SH-SY5Y (cell line): Measurements from ENCODE around the gene RPL5.

Experiments used
- GATA2 ChIP-seq: IDR thresholded peaks from 2 replicates; pipeline ENCODE4 v1.6.1; 2011; ENCODE audit warnings: mild to moderate bottlenecking, low read depth, low read length
- GATA3 ChIP-seq: IDR thresholded peaks from 2 replicates; pipeline ENCODE4 v1.6.1; 2011; ENCODE audit warnings: low read depth, mild to moderate bottlenecking, low read length, moderate library complexity

GRCh38 chr1:92857817-92858216 is 26.0 kb downstream of the RPL5 start:
- TF ChIP-seq GATA2: no peak
- no peak for TF ChIP-seq GATA3
